HepG2 (cell line): ENCODE data around the gene DPP6. TPM values are rescaled to one million over a fixed set of nuclear protein-coding genes. Genes with fewer than 3 reads are reported as not detected.
A peak's percentile ranks its signal among the peaks of the same experiment; 100 is the strongest.

Experiments
- ATAC-seq: fragments of 200-7000 bp; cut with Tn5 transposase; 3 replicates; pipeline ENCODE4 v1.9.1; 2020; ENCODE audit warnings: mild to moderate bottlenecking, moderate library complexity
- BruUV-seq: library from RNA; stranded (reverse); fragments of 400-500 nt; replicated peaks from 2 replicates; lab custom pipeline; 2021; lab: Mats Ljungman, UMichigan
- CTCF ChIA-PET: fragments of 300-600 bp; formaldehyde crosslinking; extraction: SDS; loops from one replicate; lab custom pipeline; 2021; ENCODE audit warnings: low total read pairs, inconsistent platforms, low intra/inter-chr PET ratio; lab: Yijun Ruan, JAX
- POLR2A ChIA-PET: fragments of 350-600 bp; sonication (Branson Sonifier 250); formaldehyde crosslinking; loops from one replicate; lab custom pipeline; 2020; ENCODE audit warnings: antibody characterized with exemption, inconsistent platforms; lab: Yijun Ruan, JAX
- DNase-seq: peaks from one replicate; pipeline ENCODE4 v3.0.0-alpha.2; 2015; ENCODE audit warnings: low spot score
- FAIRE-seq: peaks from 3 replicates; lab custom pipeline; 2011; peaks lifted over from hg19 to GRCh38; lab: Jason Lieb, UNC
- H2AFZ ChIP-seq: one replicate; pipeline ENCODE4 v1.6.1; 2011; ENCODE audit warnings: low read length, inconsistent platforms
- H3K27ac ChIP-seq: fragments of 300-600 bp; 3 replicates; pipeline ENCODE4 v1.8.0; 2011; ENCODE audit warnings: mixed run types, mild to moderate bottlenecking, mixed read lengths, low read length, inconsistent platforms; ENCODE audit not compliant: insufficient read depth; ENCODE audit errors: extremely low read length
- H3K27me3 ChIP-seq, 2 experiments: fragments of 200-600 bp in 1 of 2; 2 replicates in 1 of 2; 3 replicates in 1 of 2; pipeline versions ENCODE4 v1.6.0 to v1.8.0; 2011; ENCODE audit warnings: low read length in 2 of 2, mild to moderate bottlenecking in 2 of 2, moderate library complexity in 2 of 2, inconsistent platforms in 1 of 2; ENCODE audit not compliant: insufficient read depth in 2 of 2, control insufficient read depth in 1 of 2
- H3K36me3 ChIP-seq, 2 experiments: fragments of 200-600 bp in 1 of 2; replicated peaks in 1 of 2; 2 replicates in 1 of 2; 3 replicates in 1 of 2; pipeline versions ENCODE4 v1.5.1 to v1.8.0; 2011; ENCODE audit warnings: low read length in 2 of 2, inconsistent platforms in 1 of 2; ENCODE audit not compliant: insufficient read depth in 2 of 2, control insufficient read depth in 1 of 2
- H3K4me1 ChIP-seq: 2 replicates; pipeline ENCODE4 v1.5.1; 2012; ENCODE audit warnings: low read length, inconsistent platforms; ENCODE audit not compliant: insufficient read depth
- H3K4me2 ChIP-seq: 2 replicates; pipeline ENCODE4 v1.6.0; 2011; ENCODE audit warnings: low read depth, low read length, inconsistent platforms
- H3K4me3 ChIP-seq, 3 experiments: fragments of 200-600 bp in 1 of 3; sonication (generic), shearing (Covaris generic) in 1 of 3; replicated peaks in 1 of 3; 2 replicates each; pipeline ENCODE4 v1.5.1; 2011 to 2016; ENCODE audit warnings: low read length in 3 of 3, inconsistent platforms in 2 of 3, low read depth in 2 of 3, mild to moderate bottlenecking in 2 of 3, control low read depth in 1 of 3, mixed read lengths in 1 of 3; ENCODE audit not compliant: insufficient read depth in 1 of 3
- H3K79me2 ChIP-seq: one replicate; pipeline ENCODE4 v1.6.1; 2011; ENCODE audit warnings: low read length, inconsistent platforms; ENCODE audit not compliant: insufficient read depth
- H3K9ac ChIP-seq: 2 replicates; pipeline ENCODE4 v1.6.0; 2011; ENCODE audit warnings: mild to moderate bottlenecking, low read depth, low read length, inconsistent platforms; ENCODE audit not compliant: insufficient read depth
- H3K9me3 ChIP-seq: 2 replicates; pipeline ENCODE4 v1.5.1; 2012; ENCODE audit warnings: mild to moderate bottlenecking, low read length
- H4K20me1 ChIP-seq: 2 replicates; pipeline ENCODE4 v1.6.0; 2011; ENCODE audit warnings: inconsistent platforms, mild to moderate bottlenecking, low read length, moderate library complexity; ENCODE audit not compliant: insufficient read depth
- CBFB ChIP-seq: sonication (generic); formaldehyde crosslinking; IDR thresholded peaks from 2 replicates; pipeline ENCODE4 v1.4.0; 2020; ENCODE audit warnings: missing genetic modification reagents
- ELF3 ChIP-seq: IDR thresholded peaks from 2 replicates; pipeline ENCODE4 v1.6.1; 2016; ENCODE audit warnings: missing genetic modification reagents, missing compliant biosample characterization
- MAFF ChIP-seq: IDR thresholded peaks from 2 replicates; pipeline ENCODE4 v1.6.1; 2011; ENCODE audit warnings: low read depth, low read length, improper control_type of control experiment
- XRCC5 ChIP-seq: fragments of 200-400 bp; formaldehyde crosslinking; optimal IDR thresholded peaks from 2 replicates; pipeline ENCODE3; 2017; ENCODE audit warnings: mild to moderate bottlenecking, low read length
- ZNF292 ChIP-seq: sonication (generic); formaldehyde crosslinking; IDR thresholded peaks from 2 replicates; pipeline ENCODE4 v1.8.1; 2022; ENCODE audit warnings: mild to moderate bottlenecking, low read depth, missing genetic modification reagents, borderline replicate concordance
- ZNF660 ChIP-seq: sonication (generic); formaldehyde crosslinking; IDR thresholded peaks from 2 replicates; pipeline ENCODE4 v1.5.1; 2020; ENCODE audit warnings: mild to moderate bottlenecking, low read depth, missing genetic modification reagents, borderline replicate concordance
- ZNF766 ChIP-seq: sonication (generic); formaldehyde crosslinking; IDR thresholded peaks from 2 replicates; pipeline ENCODE4 v1.5.0; 2020; ENCODE audit warnings: missing genetic modification reagents, borderline replicate concordance
- ZZZ3 ChIP-seq: sonication (generic); formaldehyde crosslinking; IDR thresholded peaks from 2 replicates; pipeline ENCODE4 v1.4.0; 2020; ENCODE audit warnings: missing genetic modification reagents, mild to moderate bottlenecking, borderline replicate concordance
- WGBS: methylation state at CpG from one replicate; pipeline ENCODE4 v1.1.6; 2017; ENCODE audit warnings: low lambda C conversion rate; 5-methylcytosine and 5-hydroxymethylcytosine counted together
- in situ Hi-C: cut with HindIII; loops from 2 replicates; pipeline ENCODE4 v1.10.0; 2017; ENCODE audit warnings: low pct_unique_long_range_greater_than_20kb; ENCODE audit not compliant: extremely low pct_ligation_motif_present
- intact Hi-C: fragments of 100-400 bp; cut with micrococcal nuclease; formaldehyde crosslinking; loops from one replicate; pipeline ENCODE4 v1.10.0; 2022; ENCODE audit not compliant: unreplicated experiment
- polyA plus RNA-seq, 8 experiments: library from polyadenylated mRNA; depleted of rRNA in 3 of 8; stranded (reverse) in 7 of 8; unstranded in 1 of 8; fragments of >200 nt; fragmentation: Illumina TruSeq in 4 of 8; extraction: Trizol in 4 of 8; gene quantifications; 2 replicates each; pipeline versions ENCODE4 v1.2.1 to v1.2.3, GENCODE V29; 2011 to 2016; ENCODE audit warnings: low read depth in 4 of 8, missing spikeins in 1 of 8, mixed read lengths in 1 of 8; ENCODE audit not compliant: insufficient read depth in 1 of 8
- total RNA-seq, 5 experiments: library from RNA; depleted of rRNA; stranded (reverse); fragments of >200 nt; fragmentation: Illumina TruSeq; extraction: Trizol; gene quantifications; 2 replicates each; pipeline ENCODE4 v1.2.3, GENCODE V29; 2016; ENCODE audit warnings: low read depth in 1 of 5
- TF ChIP-seq, protein P1 (sequence below): IDR thresholded peaks from 2 replicates; pipeline ENCODE4 v1.6.1; 2016; ENCODE audit warnings: low read depth, control low read depth
- TF ChIP-seq, protein P2 (sequence below): IDR thresholded peaks from 2 replicates; pipeline ENCODE4 v1.6.1; 2016; ENCODE audit warnings: mild to moderate bottlenecking

DPP6 gene
- total and polyA plus RNA-seq, 2 of the 13 experiments (the other 11 are each of a cell fraction or from before 2014, with no cell fraction given): not detected

GRCh38 chr7:154795014-154795413 is 742.8 kb downstream of the DPP6 start:
- WGBS: 7% methylated on average over 3 of the region's 4 CpGs
- H3K4me3 ChIP-seq: no peak overlapping the region
- no peaks in the 10 kb centered on the region for H4K20me1 ChIP-seq
- no peaks in the 10 kb centered on the region for H3K9me3 ChIP-seq
- H3K27ac ChIP-seq: no peak overlapping the region
- no peak overlapping the region for H3K4me2 ChIP-seq
- intact Hi-C loops (no loop called here), in situ Hi-C loops (no loop called here)
- FAIRE-seq: no peak
- no peak overlapping the region for H2AFZ ChIP-seq
- no TSS peak for BruUV-seq
- H3K79me2 ChIP-seq: no peaks in the 10 kb centered on the region
- ATAC-seq: peak; percentile 45; the same call in 2 of the 3 replicates
- POLR2A ChIA-PET: no interaction called here
- H3K36me3 ChIP-seq: no peaks in the 10 kb centered on the region
- H3K27me3 ChIP-seq: peaks cover 4 to 45% of the 10 kb centered on the region in 2 experiments; a peak in 4 of 5 replicates
- H3K9ac ChIP-seq: no peak overlapping the region
- CTCF ChIA-PET: no interaction called here
- TF ChIP-seq ZZZ3 (no peak), ZNF292 (CRISPR knock-in tag) (no peak), ELF3 (CRISPR knock-in tag) (no peak), MAFF (no peak), CBFB (CRISPR knock-in tag) (no peak), XRCC5 (no peak), ZNF766 (no peak), ZNF660 (CRISPR knock-in tag) (no peak)
- TF ChIP-seq, protein P1, sequence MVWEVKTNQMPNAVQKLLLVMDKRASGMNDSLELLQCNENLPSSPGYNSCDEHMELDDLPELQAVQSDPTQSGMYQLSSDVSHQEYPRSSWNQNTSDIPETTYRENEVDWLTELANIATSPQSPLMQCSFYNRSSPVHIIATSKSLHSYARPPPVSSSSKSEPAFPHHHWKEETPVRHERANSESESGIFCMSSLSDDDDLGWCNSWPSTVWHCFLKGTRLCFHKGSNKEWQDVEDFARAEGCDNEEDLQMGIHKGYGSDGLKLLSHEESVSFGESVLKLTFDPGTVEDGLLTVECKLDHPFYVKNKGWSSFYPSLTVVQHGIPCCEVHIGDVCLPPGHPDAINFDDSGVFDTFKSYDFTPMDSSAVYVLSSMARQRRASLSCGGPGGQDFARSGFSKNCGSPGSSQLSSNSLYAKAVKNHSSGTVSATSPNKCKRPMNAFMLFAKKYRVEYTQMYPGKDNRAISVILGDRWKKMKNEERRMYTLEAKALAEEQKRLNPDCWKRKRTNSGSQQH: no peak
- TF ChIP-seq, protein P2, sequence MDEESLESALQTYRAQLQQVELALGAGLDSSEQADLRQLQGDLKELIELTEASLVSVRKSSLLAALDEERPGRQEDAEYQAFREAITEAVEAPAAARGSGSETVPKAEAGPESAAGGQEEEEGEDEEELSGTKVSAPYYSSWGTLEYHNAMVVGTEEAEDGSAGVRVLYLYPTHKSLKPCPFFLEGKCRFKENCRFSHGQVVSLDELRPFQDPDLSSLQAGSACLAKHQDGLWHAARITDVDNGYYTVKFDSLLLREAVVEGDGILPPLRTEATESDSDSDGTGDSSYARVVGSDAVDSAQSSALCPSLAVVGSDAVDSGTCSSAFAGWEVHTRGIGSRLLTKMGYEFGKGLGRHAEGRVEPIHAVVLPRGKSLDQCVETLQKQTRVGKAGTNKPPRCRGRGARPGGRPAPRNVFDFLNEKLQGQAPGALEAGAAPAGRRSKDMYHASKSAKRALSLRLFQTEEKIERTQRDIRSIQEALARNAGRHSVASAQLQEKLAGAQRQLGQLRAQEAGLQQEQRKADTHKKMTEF: no peak
- no peaks in the 10 kb centered on the region for H3K4me1 ChIP-seq
- DNase-seq: no peak
